Fibroblast of lung (primary cell): ENCODE measurements around the gene GABRE.

Experiments used
- CTCF ChIP-seq, 2 donors: IDR thresholded peaks in 1 of 2; conservative IDR thresholded peaks in 1 of 2; 1 replicate in 1 of 2; 2 replicates in 1 of 2; pipeline ENCODE4 v1.5.1; 2011 to 2012; ENCODE audit warnings: low read length in 2 of 2, control low read depth in 1 of 2, inconsistent platforms in 1 of 2, low read depth in 1 of 2, mild to moderate bottlenecking in 1 of 2
- EZH2 ChIP-seq: IDR thresholded peaks from 2 replicates; pipeline ENCODE4 v1.5.1; 2012; ENCODE audit warnings: low read length, control low read depth, mild to moderate bottlenecking; ENCODE audit errors: missing control alignments

- TF ChIP-seq CTCF (conservative IDR thresholded peaks at IDR 0.05 in 1 of 2, IDR thresholded peaks at IDR 0.05 in 1 of 2; ENCODE audit: low read depth in 1 of 2, low read length in 2 of 2) (no peak), EZH2 (no peak)
Measured at GRCh38 chrX:151938172-151938571, 36.3 kb downstream of the GABRE start.
